Measurements from ENCODE around the gene OR1K1.

GRCh38 chr9:122835313-122835731 lies 35.4 kb downstream of the OR1K1 start:
- TF ChIP-seq CTCF (conservative IDR thresholded peaks at IDR 0.05; ENCODE audit: low read depth, low read length) (peak; percentile 51), EZH2 (IDR thresholded peaks at IDR 0.05; ENCODE audit: borderline replicate concordance, low read depth, low read length, poor library complexity, severe bottlenecking) (no peak)

Measured in A673 (cell line).